ENCODE results near the gene CUL4A.
A peak's percentile ranks its signal among the peaks of the same experiment; 100 is the strongest.

The CUL4A gene

DNA sequence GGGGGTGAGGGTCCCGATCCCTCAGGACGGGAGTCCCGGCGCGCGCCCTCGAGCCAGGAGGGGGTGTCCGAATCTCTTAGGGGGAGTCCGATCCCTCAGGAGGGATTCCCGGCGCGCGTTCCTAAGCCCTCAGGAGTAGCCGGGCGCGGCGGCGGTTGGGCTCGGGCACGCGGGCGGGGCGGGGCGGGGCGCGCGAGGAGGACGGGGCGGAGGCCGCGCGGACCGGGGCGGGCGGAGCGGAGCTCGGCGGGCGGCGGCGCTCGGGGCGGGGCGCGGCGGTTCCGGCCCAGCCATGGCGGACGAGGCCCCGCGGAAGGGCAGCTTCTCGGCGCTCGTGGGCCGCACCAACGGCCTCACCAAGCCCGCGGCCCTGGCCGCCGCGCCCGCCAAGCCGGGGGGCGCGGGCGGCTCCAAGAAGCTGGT is at the start of gene CUL4A:
Gene CUL4A (plus strand): TSS at position 278 of the 423 bp plus-strand sequence. CDS start 15 bp downstream, at position 293.
- Histone ChIP-seq H3K79me2 (ENCODE audit: control insufficient read depth, low read length) (peaks cover 95% of the 10 kb centered on the region), H3K27ac (ENCODE audit: low read depth, low read length) (peak within 1 kb of the TSS; percentile 83), H4K20me1 (ENCODE audit: control insufficient read depth, insufficient read depth, low read depth, low read length) (peaks cover 21% of the 10 kb centered on the region; the same call in 1 of the 2 replicates)

GRCh38 chr13:113159701-113160100 is 49.7 kb upstream of the CUL4A start:
- Histone ChIP-seq H3K4me2 (ENCODE audit: low read length) (no peak overlapping the region), H3K4me1 (ENCODE audit: control insufficient read depth, low read length) (peaks cover 35% of the 10 kb centered on the region), H3K27ac (ENCODE audit: low read depth, low read length) (no peak overlapping the region), H3K27me3 (ENCODE audit: control insufficient read depth, low read length) (no peaks in the 10 kb centered on the region), H3K4me3 (ENCODE audit: low read length) (no peak overlapping the region), H3K36me3 (ENCODE audit: control insufficient read depth, low read length) (no peaks in the 10 kb centered on the region), H3K9me2 (replicated peaks; ENCODE audit: control insufficient read depth, low read length) (no peaks in the 10 kb centered on the region), H3K79me2 (ENCODE audit: control insufficient read depth, low read length) (no peaks in the 10 kb centered on the region), H3F3A (ENCODE audit: control insufficient read depth, insufficient read depth) (peaks cover 11% of the 10 kb centered on the region), H3K9me3 (ENCODE audit: control insufficient read depth, insufficient read depth, low read length) (peaks cover 7% of the 10 kb centered on the region; the same call in 1 of the 2 replicates), H4K20me1 (ENCODE audit: control insufficient read depth, insufficient read depth, low read depth, low read length) (no peaks in the 10 kb centered on the region)
- TF ChIP-seq EZH2phosphoT487 (IDR thresholded peaks at IDR 0.05; ENCODE audit: borderline replicate concordance, low read length), result no peak
- TF ChIP-seq, protein P1, sequence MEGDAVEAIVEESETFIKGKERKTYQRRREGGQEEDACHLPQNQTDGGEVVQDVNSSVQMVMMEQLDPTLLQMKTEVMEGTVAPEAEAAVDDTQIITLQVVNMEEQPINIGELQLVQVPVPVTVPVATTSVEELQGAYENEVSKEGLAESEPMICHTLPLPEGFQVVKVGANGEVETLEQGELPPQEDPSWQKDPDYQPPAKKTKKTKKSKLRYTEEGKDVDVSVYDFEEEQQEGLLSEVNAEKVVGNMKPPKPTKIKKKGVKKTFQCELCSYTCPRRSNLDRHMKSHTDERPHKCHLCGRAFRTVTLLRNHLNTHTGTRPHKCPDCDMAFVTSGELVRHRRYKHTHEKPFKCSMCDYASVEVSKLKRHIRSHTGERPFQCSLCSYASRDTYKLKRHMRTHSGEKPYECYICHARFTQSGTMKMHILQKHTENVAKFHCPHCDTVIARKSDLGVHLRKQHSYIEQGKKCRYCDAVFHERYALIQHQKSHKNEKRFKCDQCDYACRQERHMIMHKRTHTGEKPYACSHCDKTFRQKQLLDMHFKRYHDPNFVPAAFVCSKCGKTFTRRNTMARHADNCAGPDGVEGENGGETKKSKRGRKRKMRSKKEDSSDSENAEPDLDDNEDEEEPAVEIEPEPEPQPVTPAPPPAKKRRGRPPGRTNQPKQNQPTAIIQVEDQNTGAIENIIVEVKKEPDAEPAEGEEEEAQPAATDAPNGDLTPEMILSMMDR (IDR thresholded peaks at IDR 0.05; ENCODE audit: low read depth, low read length, poor library complexity, severe bottlenecking), result no peak

More for the DNA sequence above, at the start of gene CUL4A:
- no peaks in the 10 kb centered on the region for H3K27me3 ChIP-seq (ENCODE audit: control insufficient read depth, low read length)
- peaks cover 46% of the 10 kb centered on the region for H3K4me1 ChIP-seq (ENCODE audit: control insufficient read depth, low read length)
- peaks cover 73% of the 10 kb centered on the region for H3K36me3 ChIP-seq (ENCODE audit: control insufficient read depth, low read length)
- TF ChIP-seq, protein P1 (IDR thresholded peaks at IDR 0.05; ENCODE audit: low read depth, low read length, poor library complexity, severe bottlenecking), result no peak
- no peak for TF ChIP-seq EZH2phosphoT487 (IDR thresholded peaks at IDR 0.05; ENCODE audit: borderline replicate concordance, low read length)
- 0 out of 2 replicates have a peak, but pooled peaks cover 3% of the 10 kb centered on the region for H3F3A ChIP-seq (ENCODE audit: control insufficient read depth, insufficient read depth)
- peak within 1 kb of the TSS; percentile 92 for H3K4me3 ChIP-seq (ENCODE audit: low read length)
- H3K4me2 ChIP-seq (ENCODE audit: low read length), result peak within 1 kb of the TSS; percentile 77
- no peaks in the 10 kb centered on the region for H3K9me3 ChIP-seq (ENCODE audit: control insufficient read depth, insufficient read depth, low read length)
- no peaks in the 10 kb centered on the region for H3K9me2 ChIP-seq (replicated peaks; ENCODE audit: control insufficient read depth, low read length)

GRCh38 chr13:113160983-113161382 is 48.4 kb upstream of the CUL4A start:
- Histone ChIP-seq H3K36me3 (ENCODE audit: control insufficient read depth, low read length) (no peaks in the 10 kb centered on the region), H4K20me1 (ENCODE audit: control insufficient read depth, insufficient read depth, low read depth, low read length) (no peaks in the 10 kb centered on the region), H3K9me2 (replicated peaks; ENCODE audit: control insufficient read depth, low read length) (no peaks in the 10 kb centered on the region), H3K4me2 (ENCODE audit: low read length) (peak overlapping the region; percentile 49), H3K4me3 (ENCODE audit: low read length) (peak overlapping the region; percentile 36), H3K27me3 (ENCODE audit: control insufficient read depth, low read length) (no peaks in the 10 kb centered on the region), H3K79me2 (ENCODE audit: control insufficient read depth, low read length) (no peaks in the 10 kb centered on the region), H3K4me1 (ENCODE audit: control insufficient read depth, low read length) (peaks cover 28% of the 10 kb centered on the region), H3F3A (ENCODE audit: control insufficient read depth, insufficient read depth) (peaks cover 16% of the 10 kb centered on the region), H3K9me3 (ENCODE audit: control insufficient read depth, insufficient read depth, low read length) (peaks cover under 1% of the 10 kb centered on the region; the same call in 1 of the 2 replicates), H3K27ac (ENCODE audit: low read depth, low read length) (peak overlapping the region; percentile 42)
- TF ChIP-seq, protein P1 (IDR thresholded peaks at IDR 0.05; ENCODE audit: low read depth, low read length, poor library complexity, severe bottlenecking), result no peak
- TF ChIP-seq EZH2phosphoT487 (IDR thresholded peaks at IDR 0.05; ENCODE audit: borderline replicate concordance, low read length), result no peak
